Measurements from ENCODE around the gene C4orf33.

Gene C4orf33

DNA sequence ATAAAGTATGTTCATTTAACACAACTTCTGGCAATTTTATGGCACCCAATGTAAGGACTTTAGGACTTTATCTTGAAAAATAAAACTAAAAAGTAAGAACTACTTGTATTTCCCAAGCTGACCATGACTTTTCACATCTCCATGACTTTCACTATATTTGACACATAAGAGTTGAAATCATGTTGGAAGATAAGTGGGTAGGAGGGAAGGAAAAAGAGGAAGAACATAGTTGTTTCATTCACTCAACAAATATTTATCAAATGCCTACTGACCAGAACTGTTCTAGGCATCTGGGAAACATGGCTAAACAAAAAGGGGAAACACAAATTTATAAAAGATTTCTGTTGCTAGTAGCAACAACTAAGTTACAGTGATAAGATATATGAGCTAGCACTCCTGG is 18.6 kb upstream of the C4orf33 start:
- Histone ChIP-seq H3K23ac (ENCODE audit: low read length) (no peak overlapping the region), H4K5ac (ENCODE audit: low read length) (no peak overlapping the region), H3K79me2 (ENCODE audit: control insufficient read depth, insufficient read depth, low read length) (no peaks in the 10 kb centered on the region), H2AK5ac (ENCODE audit: low read length) (no peak overlapping the region), H3K79me1 (ENCODE audit: low read length) (no peaks in the 10 kb centered on the region), H3K56ac (ENCODE audit: low read length) (no peak overlapping the region), H3K18ac (ENCODE audit: low read length) (no peak overlapping the region), H2BK120ac (ENCODE audit: low read depth, low read length) (no peak overlapping the region), H3K27ac (ENCODE audit: low read depth, low read length) (no peak overlapping the region), H3K4me2 (ENCODE audit: low read length) (no peak overlapping the region), H2BK15ac (replicated peaks; ENCODE audit: low read depth) (no peak overlapping the region), H3K4me3 (ENCODE audit: low read length) (no peak overlapping the region), H3K4ac (ENCODE audit: low read depth, low read length) (no peak overlapping the region), H4K8ac (ENCODE audit: low read depth, low read length) (no peak overlapping the region), H3K9ac (ENCODE audit: low read length) (no peak overlapping the region), H2BK5ac (ENCODE audit: low read length) (no peak overlapping the region), H3K4me1 (ENCODE audit: control insufficient read depth, low read depth, low read length) (no peaks in the 10 kb centered on the region), H3K27me3 (ENCODE audit: insufficient read depth, low read length, poor library complexity) (no peaks in the 10 kb centered on the region), H3K36me3 (ENCODE audit: control insufficient read depth, insufficient read depth, low read length) (peaks cover 2% of the 10 kb centered on the region)
- no peak for DNase-seq

DNA sequence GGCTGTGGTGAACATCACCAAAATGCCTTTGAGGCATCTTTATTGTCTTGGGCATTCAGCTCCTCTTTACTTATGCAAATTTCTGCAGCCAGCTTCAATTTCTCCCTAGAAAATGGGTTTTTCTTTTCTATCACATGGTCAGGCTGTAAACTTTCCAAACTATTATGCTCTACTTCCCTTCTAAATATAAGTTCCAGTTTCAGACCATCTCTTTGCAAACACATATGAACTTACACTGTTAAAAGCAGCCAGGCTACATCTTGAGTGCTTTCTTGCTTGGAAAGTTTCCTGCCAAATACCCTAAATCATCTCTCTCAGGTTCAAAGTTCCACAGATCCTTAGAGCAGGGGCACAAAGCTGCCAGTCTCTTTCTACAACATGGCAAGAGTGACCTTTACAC is 15.8 kb upstream of the C4orf33 start:
- no peak overlapping the region for H3K4ac ChIP-seq (ENCODE audit: low read depth, low read length)
- no peak overlapping the region for H2BK15ac ChIP-seq (replicated peaks; ENCODE audit: low read depth)
- no peaks in the 10 kb centered on the region for H3K79me2 ChIP-seq (ENCODE audit: control insufficient read depth, insufficient read depth, low read length)
- no peak for DNase-seq
- no peak overlapping the region for H3K23ac ChIP-seq (ENCODE audit: low read length)
- no peak overlapping the region for H4K8ac ChIP-seq (ENCODE audit: low read depth, low read length)
- H3K4me3 ChIP-seq (ENCODE audit: low read length): no peak overlapping the region
- no peak overlapping the region for H3K4me2 ChIP-seq (ENCODE audit: low read length)
- no peak overlapping the region for H3K18ac ChIP-seq (ENCODE audit: low read length)
- H3K27ac ChIP-seq (ENCODE audit: low read depth, low read length): no peak overlapping the region
- H3K79me1 ChIP-seq (ENCODE audit: low read length): peaks cover 3% of the 10 kb centered on the region
- no peak overlapping the region for H3K56ac ChIP-seq (ENCODE audit: low read length)
- H2BK5ac ChIP-seq (ENCODE audit: low read length): no peak overlapping the region
- H3K9ac ChIP-seq (ENCODE audit: low read length): no peak overlapping the region
- no peak overlapping the region for H2BK120ac ChIP-seq (ENCODE audit: low read depth, low read length)
- H3K36me3 ChIP-seq (ENCODE audit: control insufficient read depth, insufficient read depth, low read length): peaks cover 2% of the 10 kb centered on the region
- no peak overlapping the region for H4K5ac ChIP-seq (ENCODE audit: low read length)
- no peaks in the 10 kb centered on the region for H3K4me1 ChIP-seq (ENCODE audit: control insufficient read depth, low read depth, low read length)
- no peaks in the 10 kb centered on the region for H3K27me3 ChIP-seq (ENCODE audit: insufficient read depth, low read length, poor library complexity)
- H2AK5ac ChIP-seq (ENCODE audit: low read length): no peak overlapping the region

DNA sequence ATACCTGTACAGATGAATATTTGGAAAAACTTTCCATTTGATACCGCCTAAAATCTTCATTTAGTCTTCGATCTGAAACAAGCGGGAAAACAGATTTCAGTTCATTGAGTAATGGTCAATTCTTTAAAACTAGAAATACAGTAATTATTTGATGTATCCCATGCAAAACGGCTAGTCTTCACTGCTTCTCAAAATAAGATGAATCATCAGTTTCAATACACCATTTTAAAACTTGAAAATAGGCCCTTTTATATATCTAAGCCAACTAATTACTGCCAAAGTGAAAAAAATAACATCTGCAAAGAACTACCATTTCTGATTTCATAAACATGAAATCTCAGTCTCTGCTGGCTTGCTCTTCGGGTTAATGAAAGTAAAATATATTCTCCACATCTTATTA is 13.7 kb upstream of the C4orf33 start:
- no peaks in the 10 kb centered on the region for H3K27me3 ChIP-seq (ENCODE audit: insufficient read depth, low read length, poor library complexity)
- H3K79me1 ChIP-seq (ENCODE audit: low read length): peaks cover 9% of the 10 kb centered on the region
- H2AK5ac ChIP-seq (ENCODE audit: low read length): no peak overlapping the region
- no peak overlapping the region for H2BK120ac ChIP-seq (ENCODE audit: low read depth, low read length)
- H4K8ac ChIP-seq (ENCODE audit: low read depth, low read length): no peak overlapping the region
- H2BK5ac ChIP-seq (ENCODE audit: low read length): no peak overlapping the region
- no peak overlapping the region for H3K4ac ChIP-seq (ENCODE audit: low read depth, low read length)
- DNase-seq: no peak
- no peak overlapping the region for H3K56ac ChIP-seq (ENCODE audit: low read length)
- H3K79me2 ChIP-seq (ENCODE audit: control insufficient read depth, insufficient read depth, low read length): peaks cover 11% of the 10 kb centered on the region
- no CpG with 5 or more reads among the region's 5 CpGs for WGBS (ENCODE audit: extremely low coverage, insufficient coverage, low lambda C conversion rate)
- no peaks in the 10 kb centered on the region for H3K4me1 ChIP-seq (ENCODE audit: control insufficient read depth, low read depth, low read length)
- no peak overlapping the region for H2BK15ac ChIP-seq (replicated peaks; ENCODE audit: low read depth)
- no peak overlapping the region for H3K27ac ChIP-seq (ENCODE audit: low read depth, low read length)
- H4K5ac ChIP-seq (ENCODE audit: low read length): no peak overlapping the region
- no peak overlapping the region for H3K4me3 ChIP-seq (ENCODE audit: low read length)
- no peak overlapping the region for H3K4me2 ChIP-seq (ENCODE audit: low read length)
- no peak overlapping the region for H3K9ac ChIP-seq (ENCODE audit: low read length)
- H3K36me3 ChIP-seq (ENCODE audit: control insufficient read depth, insufficient read depth, low read length): peaks cover 2% of the 10 kb centered on the region
- H3K23ac ChIP-seq (ENCODE audit: low read length): no peak overlapping the region
- no peak overlapping the region for H3K18ac ChIP-seq (ENCODE audit: low read length)

DNA sequence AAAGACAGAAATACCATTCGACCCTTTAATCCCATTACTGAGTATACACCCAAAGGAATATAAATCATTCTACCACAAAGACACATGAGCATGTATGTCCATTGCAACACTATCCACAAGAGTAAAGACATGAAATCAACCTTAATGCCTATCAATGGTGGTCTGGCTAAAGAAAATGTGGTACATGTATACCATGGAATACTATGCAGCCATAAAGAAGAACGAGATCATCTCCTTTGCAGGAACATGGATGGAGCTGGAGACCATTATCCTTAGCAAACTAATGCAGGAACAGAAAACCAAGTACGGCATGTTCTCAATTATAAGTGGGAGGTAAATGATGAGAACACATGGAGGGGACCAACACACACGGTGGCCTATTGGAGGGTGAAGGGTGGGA is 10.5 kb upstream of the C4orf33 start:
- Histone ChIP-seq H3K79me2 (ENCODE audit: control insufficient read depth, insufficient read depth, low read length) (peaks cover 11% of the 10 kb centered on the region), H3K27me3 (ENCODE audit: insufficient read depth, low read length, poor library complexity) (no peaks in the 10 kb centered on the region), H2BK120ac (ENCODE audit: low read depth, low read length) (no peak overlapping the region), H2BK15ac (replicated peaks; ENCODE audit: low read depth) (no peak overlapping the region), H4K5ac (ENCODE audit: low read length) (no peak overlapping the region), H2AK5ac (ENCODE audit: low read length) (no peak overlapping the region), H3K56ac (ENCODE audit: low read length) (no peak overlapping the region), H3K4ac (ENCODE audit: low read depth, low read length) (no peak overlapping the region), H3K4me1 (ENCODE audit: control insufficient read depth, low read depth, low read length) (no peaks in the 10 kb centered on the region), H2BK5ac (ENCODE audit: low read length) (no peak overlapping the region), H3K36me3 (ENCODE audit: control insufficient read depth, insufficient read depth, low read length) (no peaks in the 10 kb centered on the region), H3K18ac (ENCODE audit: low read length) (no peak overlapping the region), H3K23ac (ENCODE audit: low read length) (no peak overlapping the region), H4K8ac (ENCODE audit: low read depth, low read length) (no peak overlapping the region), H3K4me3 (ENCODE audit: low read length) (no peak overlapping the region), H3K9ac (ENCODE audit: low read length) (no peak overlapping the region), H3K79me1 (ENCODE audit: low read length) (peaks cover 9% of the 10 kb centered on the region), H3K4me2 (ENCODE audit: low read length) (no peak overlapping the region), H3K27ac (ENCODE audit: low read depth, low read length) (no peak overlapping the region)
- DNase-seq: no peak
- no CpG with 5 or more reads among the region's 4 CpGs for WGBS (ENCODE audit: extremely low coverage, insufficient coverage, low lambda C conversion rate)

DNA sequence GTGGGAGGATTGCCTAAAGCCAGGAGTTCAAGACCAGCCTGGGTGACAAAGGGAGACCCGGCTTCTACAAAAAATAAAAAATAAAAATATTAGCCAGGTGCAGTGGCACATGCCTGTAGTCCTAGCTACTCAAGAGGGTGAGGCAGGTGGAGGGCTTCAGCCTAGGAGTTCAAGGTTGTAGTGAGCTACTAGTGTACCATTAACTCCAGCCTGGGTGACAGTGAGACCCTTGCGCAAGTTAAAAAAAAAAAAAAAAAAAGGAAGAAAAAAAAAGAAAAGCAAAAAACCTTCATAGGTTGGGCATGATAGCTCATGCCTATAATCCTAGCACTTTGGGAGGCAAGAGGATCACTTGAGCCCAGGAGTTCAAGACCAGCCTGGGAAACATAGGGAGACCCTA is 8.4 kb upstream of the C4orf33 start:
- Histone ChIP-seq H3K4me2 (ENCODE audit: low read length) (no peak overlapping the region), H3K36me3 (ENCODE audit: control insufficient read depth, insufficient read depth, low read length) (no peaks in the 10 kb centered on the region), H3K9ac (ENCODE audit: low read length) (no peak overlapping the region), H3K27ac (ENCODE audit: low read depth, low read length) (no peak overlapping the region), H3K18ac (ENCODE audit: low read length) (no peak overlapping the region), H2BK5ac (ENCODE audit: low read length) (no peak overlapping the region), H4K5ac (ENCODE audit: low read length) (no peak overlapping the region), H2BK15ac (replicated peaks; ENCODE audit: low read depth) (no peak overlapping the region), H3K4ac (ENCODE audit: low read depth, low read length) (no peak overlapping the region), H3K56ac (ENCODE audit: low read length) (no peak overlapping the region), H3K4me3 (ENCODE audit: low read length) (no peak overlapping the region), H2AK5ac (ENCODE audit: low read length) (no peak overlapping the region), H3K27me3 (ENCODE audit: insufficient read depth, low read length, poor library complexity) (no peaks in the 10 kb centered on the region), H3K23ac (ENCODE audit: low read length) (no peak overlapping the region), H2BK120ac (ENCODE audit: low read depth, low read length) (no peak overlapping the region), H4K8ac (ENCODE audit: low read depth, low read length) (no peak overlapping the region), H3K79me2 (ENCODE audit: control insufficient read depth, insufficient read depth, low read length) (peaks cover 16% of the 10 kb centered on the region), H3K79me1 (ENCODE audit: low read length) (peaks cover 11% of the 10 kb centered on the region), H3K4me1 (ENCODE audit: control insufficient read depth, low read depth, low read length) (peaks cover 2% of the 10 kb centered on the region)
- no peak for DNase-seq
- WGBS (ENCODE audit: extremely low coverage, insufficient coverage, low lambda C conversion rate): no CpG with 5 or more reads among the region's 2 CpGs

DNA sequence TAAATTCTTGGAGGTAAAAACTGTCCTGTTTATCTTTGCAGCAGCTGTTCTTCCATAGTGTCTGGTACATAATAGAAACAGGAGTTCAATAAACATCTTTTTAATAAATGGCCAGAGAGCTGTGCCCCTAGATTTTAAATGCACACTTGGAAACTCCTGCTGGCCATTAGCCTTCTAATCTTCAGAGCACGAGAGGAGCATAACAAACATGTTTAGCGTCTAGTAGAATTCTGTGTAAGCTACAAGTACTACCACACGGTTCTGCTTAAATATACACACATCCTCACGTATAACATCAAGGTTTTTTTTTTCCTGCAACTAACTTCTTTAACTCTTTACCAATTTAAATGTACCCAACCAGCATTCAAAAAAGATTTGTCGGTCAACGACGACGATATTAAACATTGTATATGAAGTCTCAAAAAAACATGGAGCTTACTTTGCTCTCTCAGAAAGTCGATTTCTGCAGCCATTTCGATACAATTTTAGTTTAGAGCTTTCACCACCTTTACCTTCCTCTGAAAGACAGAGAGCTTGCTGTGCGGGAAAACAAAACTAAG is 3.2 kb upstream of the C4orf33 start:
- Histone ChIP-seq H3K27me3 (ENCODE audit: insufficient read depth, low read length, poor library complexity) (no peaks in the 10 kb centered on the region), H2BK15ac (replicated peaks; ENCODE audit: low read depth) (no peak overlapping the region), H3K56ac (ENCODE audit: low read length) (peak overlapping the region; percentile 94), H2BK5ac (ENCODE audit: low read length) (no peak overlapping the region), H3K36me3 (ENCODE audit: control insufficient read depth, insufficient read depth, low read length) (no peaks in the 10 kb centered on the region), H3K18ac (ENCODE audit: low read length) (no peak overlapping the region), H2BK120ac (ENCODE audit: low read depth, low read length) (no peak overlapping the region), H3K27ac (ENCODE audit: low read depth, low read length) (peak overlapping the region; percentile 65), H2AK5ac (ENCODE audit: low read length) (no peak overlapping the region), H3K79me1 (ENCODE audit: low read length) (peaks cover 2% of the 10 kb centered on the region), H3K4ac (ENCODE audit: low read depth, low read length) (peak overlapping the region; percentile 78), H4K8ac (ENCODE audit: low read depth, low read length) (no peak overlapping the region), H3K4me2 (ENCODE audit: low read length) (peak overlapping the region; percentile 55), H3K79me2 (ENCODE audit: control insufficient read depth, insufficient read depth, low read length) (peaks cover 5% of the 10 kb centered on the region), H3K9ac (ENCODE audit: low read length) (peak overlapping the region; percentile 91), H3K4me1 (ENCODE audit: control insufficient read depth, low read depth, low read length) (peaks cover 2% of the 10 kb centered on the region), H3K23ac (ENCODE audit: low read length) (no peak overlapping the region), H4K5ac (ENCODE audit: low read length) (no peak overlapping the region), H3K4me3 (ENCODE audit: low read length) (peak overlapping the region; percentile 80)
- WGBS (ENCODE audit: extremely low coverage, insufficient coverage, low lambda C conversion rate): no CpG with 5 or more reads among the region's 11 CpGs
- no peak for DNase-seq

All from mesendoderm (in vitro differentiated cells).